MM.1S (cell line): ENCODE data around the gene WWC2.

ENCODE experiments used
- DNase-seq: peaks from one replicate; pipeline ENCODE4 v3.0.0-alpha.2; 2015
- H2AFZ ChIP-seq: fragments of 300-600 bp; sonication (generic); 2 replicates; pipeline ENCODE4 v1.6.0; 2016; ENCODE audit warnings: antibody characterized with exemption, low read length
- H3F3A ChIP-seq: fragments of 300-600 bp; sonication (generic); 2 replicates; pipeline ENCODE4 v1.6.1; 2016; ENCODE audit warnings: mild to moderate bottlenecking, antibody characterized with exemption, low read length, moderate library complexity, mixed read lengths; ENCODE audit not compliant: insufficient read depth
- H3K27ac ChIP-seq: fragments of 300-600 bp; sonication (generic); 2 replicates; pipeline ENCODE4 v1.5.1; 2016; ENCODE audit warnings: mild to moderate bottlenecking, low read length
- H3K27me3 ChIP-seq: fragments of 300-600 bp; sonication (generic); replicated peaks from 2 replicates; pipeline ENCODE4 v1.6.0; 2016; ENCODE audit warnings: low read length; ENCODE audit not compliant: insufficient read depth
- H3K36me3 ChIP-seq: fragments of 300-600 bp; sonication (generic); replicated peaks from 2 replicates; pipeline ENCODE4 v1.6.1; 2016; ENCODE audit warnings: mild to moderate bottlenecking, low read length, mixed read lengths; ENCODE audit not compliant: insufficient read depth
- H3K4me1 ChIP-seq: fragments of 300-600 bp; sonication (generic); 2 replicates; pipeline ENCODE4 v1.6.1; 2016; ENCODE audit warnings: low read length, mixed read lengths
- H3K4me2 ChIP-seq: fragments of 300-600 bp; sonication (generic); 2 replicates; pipeline ENCODE4 v1.6.0; 2016; ENCODE audit warnings: low read depth, low read length
- H3K4me3 ChIP-seq: fragments of 300-600 bp; sonication (generic); 2 replicates; pipeline ENCODE4 v1.5.1; 2016; ENCODE audit warnings: low read length, mixed read lengths
- H3K79me2 ChIP-seq: fragments of 300-600 bp; sonication (generic); 2 replicates; pipeline ENCODE4 v1.6.1; 2016; ENCODE audit warnings: mixed run types, low read length, mixed read lengths
- H3K9ac ChIP-seq: fragments of 300-600 bp; sonication (generic); 2 replicates; pipeline ENCODE4 v1.6.1; 2016; ENCODE audit warnings: low read length, mixed read lengths
- H3K9me2 ChIP-seq: fragments of 300-600 bp; sonication (generic); replicated peaks from 2 replicates; pipeline ENCODE4 v1.6.1; 2016; ENCODE audit warnings: mild to moderate bottlenecking, low read length, mixed read lengths; ENCODE audit not compliant: insufficient read depth
- H3K9me3 ChIP-seq: fragments of 300-600 bp; sonication (generic); replicated peaks from 2 replicates; pipeline ENCODE4 v1.6.1; 2016; ENCODE audit warnings: mild to moderate bottlenecking, low read length, mixed read lengths; ENCODE audit not compliant: insufficient read depth
- H4K20me1 ChIP-seq: fragments of 300-600 bp; sonication (generic); 2 replicates; pipeline ENCODE4 v1.6.1; 2016; ENCODE audit warnings: mild to moderate bottlenecking, low read length, moderate library complexity, mixed read lengths; ENCODE audit not compliant: insufficient read depth
- CTCF ChIP-seq: fragments of 300-600 bp; sonication (generic); IDR thresholded peaks from 2 replicates; pipeline ENCODE4 v1.5.1; 2016; ENCODE audit warnings: antibody characterized with exemption, low read length, mixed read lengths
- EZH2 ChIP-seq: fragments of 300-600 bp; sonication (generic); optimal IDR thresholded peaks from 2 replicates; pipeline ENCODE3; 2017; ENCODE audit warnings: low read depth, mild to moderate bottlenecking, antibody characterized with exemption, low read length, mixed read lengths
- EZH2phosphoT487 ChIP-seq: fragments of 300-600 bp; sonication (generic); IDR thresholded peaks from 2 replicates; pipeline ENCODE4 v1.6.1; 2018; ENCODE audit warnings: antibody characterized with exemption, low read length

Gene WWC2

DNA sequence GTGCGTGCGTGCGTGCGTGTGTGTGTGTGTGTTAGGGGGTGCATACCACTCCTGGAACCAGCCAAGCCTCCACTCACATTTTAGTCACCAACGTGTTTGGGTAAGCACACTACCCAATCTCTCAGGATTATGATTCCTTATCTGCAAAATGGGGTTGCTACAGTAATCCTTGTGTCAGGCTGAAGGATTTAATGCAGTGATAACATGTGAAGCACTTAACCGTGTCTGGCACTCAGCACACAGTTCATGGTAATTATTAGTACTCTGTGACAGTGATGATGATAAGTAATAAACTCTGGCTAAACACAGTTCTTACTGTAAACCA, 163.7 kb downstream of the WWC2 start:
- Histone ChIP-seq H3K27ac (no peak overlapping the region), H2AFZ (peak overlapping the region; percentile 28; the same call in 1 of the 2 replicates), H3K4me3 (no peak overlapping the region), H3K4me1 (peaks cover 4% of the 10 kb centered on the region), H3K9me2 (no peaks in the 10 kb centered on the region), H3K4me2 (peak overlapping the region; percentile 17; the same call in 1 of the 2 replicates), H4K20me1 (no peaks in the 10 kb centered on the region), H3K9ac (no peak overlapping the region), H3K9me3 (no peaks in the 10 kb centered on the region), H3K27me3 (no peaks in the 10 kb centered on the region), H3K79me2 (no peaks in the 10 kb centered on the region), H3K36me3 (no peaks in the 10 kb centered on the region), H3F3A (no peaks in the 10 kb centered on the region)
- DNase-seq = no peak
- no peak for TF ChIP-seq CTCF
- TF ChIP-seq EZH2phosphoT487 = no peak
- no peak for TF ChIP-seq EZH2

DNA sequence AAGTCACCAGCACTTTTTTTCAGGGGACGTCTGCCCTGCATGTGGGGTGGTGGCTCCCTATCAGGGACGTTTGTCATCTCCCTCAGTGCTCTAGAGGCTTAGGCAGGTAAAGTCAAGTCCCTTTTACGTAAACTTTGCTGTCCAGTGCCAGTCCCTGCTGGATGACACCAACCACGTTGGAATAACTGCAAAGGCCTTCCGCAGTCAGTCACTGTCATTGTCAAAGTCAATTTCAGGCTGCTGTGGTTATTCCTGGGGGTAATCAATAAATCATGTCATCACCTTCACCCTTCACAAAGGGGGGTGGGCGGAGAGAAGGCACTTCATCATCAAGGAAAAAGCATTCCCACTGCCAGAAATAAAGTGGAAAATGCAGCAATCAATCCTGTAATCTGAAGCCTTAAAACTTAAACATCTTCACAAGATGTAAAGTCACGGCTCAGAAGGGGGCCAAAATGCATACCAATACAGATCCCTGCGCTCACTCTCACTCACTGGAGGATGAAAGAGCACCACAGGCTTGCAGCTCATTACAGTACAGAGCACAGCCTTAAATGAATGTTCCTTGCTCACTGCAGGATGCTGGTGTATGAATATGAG, 164.8 kb downstream of the WWC2 start:
- Histone ChIP-seq H3F3A (no peaks in the 10 kb centered on the region), H3K4me2 (no peak overlapping the region), H3K4me1 (peaks cover 4% of the 10 kb centered on the region), H3K27me3 (no peaks in the 10 kb centered on the region), H3K79me2 (no peaks in the 10 kb centered on the region), H3K9me2 (no peaks in the 10 kb centered on the region), H3K36me3 (no peaks in the 10 kb centered on the region), H4K20me1 (no peaks in the 10 kb centered on the region), H3K27ac (no peak overlapping the region), H3K9me3 (no peaks in the 10 kb centered on the region), H3K9ac (no peak overlapping the region), H3K4me3 (no peak overlapping the region), H2AFZ (no peak overlapping the region)
- no peak for DNase-seq
- TF ChIP-seq EZH2phosphoT487 (no peak), EZH2 (no peak), CTCF (no peak)

DNA sequence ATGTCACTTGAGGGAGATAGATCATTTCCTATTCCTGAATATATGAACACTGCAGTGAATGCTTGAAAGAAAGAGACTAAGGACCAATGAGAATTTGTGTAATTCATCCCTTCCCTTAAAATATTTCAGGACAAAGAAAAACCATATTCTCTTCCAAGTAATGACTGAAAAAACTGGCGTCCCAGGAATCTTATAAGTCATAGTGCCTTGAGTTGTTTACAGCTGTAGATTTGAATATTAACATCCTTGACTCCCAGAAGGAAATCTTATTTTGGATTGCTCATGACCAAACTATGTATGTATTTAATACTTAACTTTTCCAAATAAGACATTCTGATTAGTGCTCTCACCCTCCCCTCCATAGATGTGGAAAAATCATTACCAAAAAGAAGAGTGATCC, 165.6 kb downstream of the WWC2 start:
- Histone ChIP-seq H3K79me2 (no peaks in the 10 kb centered on the region), H3K4me2 (no peak overlapping the region), H3K9me3 (no peaks in the 10 kb centered on the region), H3K36me3 (no peaks in the 10 kb centered on the region), H3K4me1 (peaks cover 4% of the 10 kb centered on the region), H3K9me2 (no peaks in the 10 kb centered on the region), H3F3A (no peaks in the 10 kb centered on the region), H3K27ac (no peak overlapping the region), H3K27me3 (no peaks in the 10 kb centered on the region), H3K9ac (no peak overlapping the region), H3K4me3 (no peak overlapping the region), H4K20me1 (no peaks in the 10 kb centered on the region), H2AFZ (no peak overlapping the region)
- TF ChIP-seq CTCF = no peak
- TF ChIP-seq EZH2phosphoT487 = no peak
- TF ChIP-seq EZH2 = no peak
- no peak for DNase-seq
